Esophagus muscularis mucosa (tissue), 3 donors: ENCODE measurements around the gene VTI1A.

ENCODE experiments used
- CTCF ChIP-seq, 3 experiments: fragments of 200-600 bp in 2 of 3; fragments of 450-650 bp in 1 of 3; sonication (generic) in 2 of 3; IDR thresholded peaks; one replicate each; pipeline ENCODE4 v1.5.1; 2017 to 2019; ENCODE audit warnings: antibody characterized with exemption in 3 of 3, mild to moderate bottlenecking in 2 of 3, moderate library complexity in 1 of 3
- EP300 ChIP-seq: sonication (generic); formaldehyde crosslinking; IDR thresholded peaks from one replicate; pipeline ENCODE4 v1.6.1; 2017; ENCODE audit warnings: antibody characterized with exemption

- TF ChIP-seq CTCF (IDR thresholded peaks at IDR 0.05): no peak
- no peak for TF ChIP-seq EP300
Measured at GRCh38 chr10:112454910-112455779, 8.1 kb downstream of the VTI1A start.
